Measurements from ENCODE around the gene PLCH1.

DNA sequence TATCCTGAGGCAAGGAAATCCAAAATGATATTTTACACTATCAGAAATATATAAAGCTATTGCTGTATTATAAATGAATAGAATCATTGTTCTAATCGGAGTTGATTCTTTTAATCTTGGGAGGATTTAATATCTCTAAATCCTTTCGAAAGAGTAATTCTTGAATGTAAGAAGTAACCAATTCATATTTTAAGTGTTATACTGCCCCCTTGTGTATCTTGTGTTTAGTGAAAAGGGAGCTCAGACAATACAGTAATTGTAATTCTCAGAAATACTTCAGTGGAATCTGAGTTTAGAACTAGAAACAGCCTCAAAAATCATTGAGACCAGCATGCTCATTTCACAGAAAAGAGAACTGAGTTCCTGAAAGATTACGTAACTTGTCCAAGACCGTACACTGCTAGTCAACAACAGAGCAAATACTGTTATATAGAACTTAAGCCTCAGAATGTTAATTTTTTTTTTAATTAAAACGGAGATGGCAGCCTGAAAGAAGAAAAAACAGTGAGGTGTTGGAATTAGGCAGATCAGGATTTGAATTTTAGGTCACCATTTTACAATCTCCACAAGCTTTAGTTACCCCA, 42.9 kb downstream of the PLCH1 start:
- TF ChIP-seq, protein P1, sequence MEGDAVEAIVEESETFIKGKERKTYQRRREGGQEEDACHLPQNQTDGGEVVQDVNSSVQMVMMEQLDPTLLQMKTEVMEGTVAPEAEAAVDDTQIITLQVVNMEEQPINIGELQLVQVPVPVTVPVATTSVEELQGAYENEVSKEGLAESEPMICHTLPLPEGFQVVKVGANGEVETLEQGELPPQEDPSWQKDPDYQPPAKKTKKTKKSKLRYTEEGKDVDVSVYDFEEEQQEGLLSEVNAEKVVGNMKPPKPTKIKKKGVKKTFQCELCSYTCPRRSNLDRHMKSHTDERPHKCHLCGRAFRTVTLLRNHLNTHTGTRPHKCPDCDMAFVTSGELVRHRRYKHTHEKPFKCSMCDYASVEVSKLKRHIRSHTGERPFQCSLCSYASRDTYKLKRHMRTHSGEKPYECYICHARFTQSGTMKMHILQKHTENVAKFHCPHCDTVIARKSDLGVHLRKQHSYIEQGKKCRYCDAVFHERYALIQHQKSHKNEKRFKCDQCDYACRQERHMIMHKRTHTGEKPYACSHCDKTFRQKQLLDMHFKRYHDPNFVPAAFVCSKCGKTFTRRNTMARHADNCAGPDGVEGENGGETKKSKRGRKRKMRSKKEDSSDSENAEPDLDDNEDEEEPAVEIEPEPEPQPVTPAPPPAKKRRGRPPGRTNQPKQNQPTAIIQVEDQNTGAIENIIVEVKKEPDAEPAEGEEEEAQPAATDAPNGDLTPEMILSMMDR (IDR thresholded peaks at IDR 0.05) = peak; percentile 34 to 60
- TF ChIP-seq EP300 (IDR thresholded peaks at IDR 0.05) (no peak), POLR2A (IDR thresholded peaks at IDR 0.05) (no peak), POLR2AphosphoS5 (IDR thresholded peaks at IDR 0.05) (no peak)
